ENCODE results near the gene CCT2.
"Not testable (repeated sequence)": the region's sequence is repeated elsewhere in the genome, so short reads cannot be mapped to it uniquely, and the experiment has no call there.

The CCT2 gene

GRCh38 chr12:69589082-69589481 lies 3.8 kb downstream of the CCT2 start:
- no peak for DNase-seq

- no peak for DNase-seq
Observed at GRCh38 chr12:69595689-69596088, 10.4 kb downstream of the CCT2 start.

GRCh38 chr12:69598174-69598753 lies 13.0 kb downstream of the CCT2 start:
- no peak for DNase-seq

- DNase-seq, result no peak
Observed at GRCh38 chr12:69600804-69601203, 15.5 kb downstream of the CCT2 start.

- DNase-seq, result no peak
Observed at GRCh38 chr12:69601962-69602685, 16.9 kb downstream of the CCT2 start.

GRCh38 chr12:69602954-69603353 lies 17.7 kb downstream of the CCT2 start:
- no peak for DNase-seq

GRCh38 chr12:69603556-69603955 lies 18.3 kb downstream of the CCT2 start:
- DNase-seq, result not testable (repeated sequence)

- DNase-seq, result not testable (repeated sequence)
Observed at GRCh38 chr12:69604275-69604674, 19.0 kb downstream of the CCT2 start.

GRCh38 chr12:69608114-69608513 lies 22.9 kb downstream of the CCT2 start:
- DNase-seq, result no peak

GRCh38 chr12:69610126-69610525 lies 24.9 kb downstream of the CCT2 start:
- DNase-seq, result no peak

GRCh38 chr12:69610729-69611128 lies 25.5 kb downstream of the CCT2 start, which contains the start of gene LRRC10:
LRRC10 (minus strand) TSS chr12:69610907; CDS start chr12:69610838, 69 bp downstream.
- no peak for DNase-seq

- no peak for DNase-seq
Observed at GRCh38 chr12:69613351-69613750, 28.1 kb downstream of the CCT2 start.

- DNase-seq, result no peak
Observed at GRCh38 chr12:69616025-69616424, 30.8 kb downstream of the CCT2 start.

- DNase-seq, result no peak
Observed at GRCh38 chr12:69619050-69619449, 33.8 kb downstream of the CCT2 start.

- DNase-seq, result no peak
Observed at GRCh38 chr12:69620077-69620476, 34.8 kb downstream of the CCT2 start.

GRCh38 chr12:69620921-69621320 lies 35.7 kb downstream of the CCT2 start:
- no peak for DNase-seq

GRCh38 chr12:69621551-69621950 lies 36.3 kb downstream of the CCT2 start:
- no peak for DNase-seq

- no peak for DNase-seq
Observed at GRCh38 chr12:69623970-69624369, 38.7 kb downstream of the CCT2 start.

- no peak for DNase-seq
Observed at GRCh38 chr12:69627501-69627900, 42.2 kb downstream of the CCT2 start.

- no peak for DNase-seq
Observed at GRCh38 chr12:69630191-69630590, 44.9 kb downstream of the CCT2 start.

- DNase-seq, result no peak
Observed at GRCh38 chr12:69633061-69633460, 47.8 kb downstream of the CCT2 start.

GRCh38 chr12:69639400-69640016 lies 54.2 kb downstream of the CCT2 start:
- DNase-seq, result peak; percentile 40

GRCh38 chr12:69641546-69641945 lies 56.3 kb downstream of the CCT2 start:
- no peak for DNase-seq

- no peak for DNase-seq
Observed at GRCh38 chr12:69642531-69642930, 57.3 kb downstream of the CCT2 start.
